Measurements from ENCODE around the gene KRT3.

DNA sequence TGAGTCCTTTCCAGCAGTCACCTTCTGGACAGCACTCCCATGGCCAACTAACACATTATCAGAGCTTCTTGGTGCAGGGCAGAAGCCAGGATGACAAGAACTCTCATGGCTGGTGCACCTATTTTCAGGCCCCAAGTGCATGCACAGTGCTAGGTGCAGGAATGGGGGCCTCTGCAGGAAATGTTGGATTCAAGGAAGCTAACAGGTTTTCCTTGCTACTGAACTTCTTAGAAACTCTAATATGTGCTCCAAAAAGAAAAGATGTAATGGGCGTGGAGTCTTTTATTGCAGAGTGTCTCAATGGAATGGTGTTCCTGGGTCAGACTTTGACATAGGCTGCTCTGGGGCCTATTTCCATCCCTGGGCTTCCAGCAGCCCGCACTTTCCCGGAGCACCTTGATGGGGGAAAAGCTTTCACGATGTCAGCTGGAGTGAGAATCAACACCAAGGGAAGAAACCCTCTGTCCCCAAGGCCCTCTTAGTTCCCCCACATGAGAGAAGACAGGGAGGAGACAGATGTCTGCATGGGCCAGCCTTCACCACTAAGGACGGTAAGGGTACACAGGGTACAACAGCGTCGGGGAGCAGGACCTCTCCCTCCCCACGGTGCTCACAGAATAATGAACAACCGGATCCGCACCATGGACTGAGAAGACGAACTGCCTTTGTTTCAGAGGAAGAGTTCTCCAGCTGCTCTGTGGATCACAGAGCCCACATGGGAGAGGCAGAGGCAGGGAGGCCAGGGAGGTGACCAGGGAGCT, 6.9 kb downstream of the KRT3 start:
- TF ChIP-seq EZH2 (IDR thresholded peaks at IDR 0.05): no peak
- TF ChIP-seq, protein P1, sequence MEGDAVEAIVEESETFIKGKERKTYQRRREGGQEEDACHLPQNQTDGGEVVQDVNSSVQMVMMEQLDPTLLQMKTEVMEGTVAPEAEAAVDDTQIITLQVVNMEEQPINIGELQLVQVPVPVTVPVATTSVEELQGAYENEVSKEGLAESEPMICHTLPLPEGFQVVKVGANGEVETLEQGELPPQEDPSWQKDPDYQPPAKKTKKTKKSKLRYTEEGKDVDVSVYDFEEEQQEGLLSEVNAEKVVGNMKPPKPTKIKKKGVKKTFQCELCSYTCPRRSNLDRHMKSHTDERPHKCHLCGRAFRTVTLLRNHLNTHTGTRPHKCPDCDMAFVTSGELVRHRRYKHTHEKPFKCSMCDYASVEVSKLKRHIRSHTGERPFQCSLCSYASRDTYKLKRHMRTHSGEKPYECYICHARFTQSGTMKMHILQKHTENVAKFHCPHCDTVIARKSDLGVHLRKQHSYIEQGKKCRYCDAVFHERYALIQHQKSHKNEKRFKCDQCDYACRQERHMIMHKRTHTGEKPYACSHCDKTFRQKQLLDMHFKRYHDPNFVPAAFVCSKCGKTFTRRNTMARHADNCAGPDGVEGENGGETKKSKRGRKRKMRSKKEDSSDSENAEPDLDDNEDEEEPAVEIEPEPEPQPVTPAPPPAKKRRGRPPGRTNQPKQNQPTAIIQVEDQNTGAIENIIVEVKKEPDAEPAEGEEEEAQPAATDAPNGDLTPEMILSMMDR (IDR thresholded peaks at IDR 0.05 in 2 of 3, conservative IDR thresholded peaks at IDR 0.05 in 1 of 3; ENCODE audit: borderline replicate concordance in 1 of 3, insufficient read depth in 1 of 3, low read depth in 2 of 3, low read length in 2 of 3): no peak
- no peak for TF ChIP-seq REST (IDR thresholded peaks at IDR 0.05; ENCODE audit: low read depth)

Data from HCT116 (cell line).